HG03565 (cell line): ENCODE results near the gene MAPK11.

ENCODE experiments used
- ATAC-seq: cut with Tn5 transposase; IDR thresholded peaks from one replicate; pipeline ENCODE4 v1.9.1; 2021; ENCODE audit warnings: mild to moderate bottlenecking, moderate library complexity; ENCODE audit not compliant: unreplicated experiment

The MAPK11 gene

DNA sequence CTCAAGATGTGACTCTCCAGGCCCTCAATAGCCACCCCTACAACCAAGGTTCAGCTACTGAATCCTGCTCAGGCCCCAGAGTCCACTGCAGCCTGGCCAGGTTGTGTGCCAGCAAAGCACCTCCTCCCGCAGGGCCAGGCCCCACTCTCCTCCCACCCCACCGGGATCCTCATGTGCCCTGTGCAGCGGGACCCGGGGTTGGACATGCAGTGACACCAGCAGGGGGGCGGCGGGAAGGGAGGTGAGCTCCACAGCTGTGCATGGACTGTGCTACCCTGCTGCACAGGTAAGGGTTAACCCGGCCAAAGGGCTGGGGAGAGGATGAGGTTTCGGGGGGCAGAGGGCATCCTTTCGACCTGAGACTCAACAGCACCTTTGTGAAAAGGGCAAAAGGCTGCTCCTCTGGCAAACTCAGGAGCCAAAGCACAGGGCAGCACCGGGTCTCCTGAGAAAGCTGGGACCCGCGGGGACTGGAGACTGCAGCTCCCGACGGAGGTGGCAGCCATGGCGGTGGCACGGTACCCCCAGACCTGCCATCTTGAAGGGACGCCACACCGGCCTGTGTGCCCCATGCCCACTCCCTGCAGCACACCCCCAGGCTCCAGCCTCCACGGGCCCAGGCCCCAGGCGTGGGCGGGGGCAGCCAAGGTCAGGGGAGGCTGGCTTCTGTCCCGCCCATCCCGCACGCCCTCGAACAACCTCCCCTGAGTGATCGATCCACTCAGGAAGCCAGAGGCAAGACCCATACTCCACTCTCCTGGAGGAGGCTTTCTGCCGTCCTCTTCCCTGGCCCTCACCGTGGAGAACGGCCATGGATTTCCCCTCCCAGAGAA, 26.7 kb upstream of the MAPK11 start:
- no peak for ATAC-seq

DNA sequence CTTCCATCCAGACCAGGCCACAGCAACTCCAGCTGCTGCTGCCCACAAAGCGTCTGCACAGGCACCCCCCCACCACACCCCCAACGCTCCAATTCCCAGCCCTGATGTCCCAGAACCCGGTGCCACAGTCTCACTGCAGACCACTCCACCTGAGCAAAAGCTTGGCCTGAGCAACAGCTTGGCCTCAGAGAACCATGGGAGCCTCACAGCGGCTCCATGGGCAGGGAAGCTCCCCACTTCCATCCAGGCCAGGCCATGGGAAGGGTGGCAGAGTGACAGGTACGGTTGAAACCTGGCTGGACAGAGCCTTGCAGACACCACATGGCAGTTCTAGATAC, 24.1 kb upstream of the MAPK11 start:
- no peak for ATAC-seq

- no peak for ATAC-seq
These were observed 23.5 kb upstream of the MAPK11 start for GRCh38 chr22:50293441-50294318.

DNA sequence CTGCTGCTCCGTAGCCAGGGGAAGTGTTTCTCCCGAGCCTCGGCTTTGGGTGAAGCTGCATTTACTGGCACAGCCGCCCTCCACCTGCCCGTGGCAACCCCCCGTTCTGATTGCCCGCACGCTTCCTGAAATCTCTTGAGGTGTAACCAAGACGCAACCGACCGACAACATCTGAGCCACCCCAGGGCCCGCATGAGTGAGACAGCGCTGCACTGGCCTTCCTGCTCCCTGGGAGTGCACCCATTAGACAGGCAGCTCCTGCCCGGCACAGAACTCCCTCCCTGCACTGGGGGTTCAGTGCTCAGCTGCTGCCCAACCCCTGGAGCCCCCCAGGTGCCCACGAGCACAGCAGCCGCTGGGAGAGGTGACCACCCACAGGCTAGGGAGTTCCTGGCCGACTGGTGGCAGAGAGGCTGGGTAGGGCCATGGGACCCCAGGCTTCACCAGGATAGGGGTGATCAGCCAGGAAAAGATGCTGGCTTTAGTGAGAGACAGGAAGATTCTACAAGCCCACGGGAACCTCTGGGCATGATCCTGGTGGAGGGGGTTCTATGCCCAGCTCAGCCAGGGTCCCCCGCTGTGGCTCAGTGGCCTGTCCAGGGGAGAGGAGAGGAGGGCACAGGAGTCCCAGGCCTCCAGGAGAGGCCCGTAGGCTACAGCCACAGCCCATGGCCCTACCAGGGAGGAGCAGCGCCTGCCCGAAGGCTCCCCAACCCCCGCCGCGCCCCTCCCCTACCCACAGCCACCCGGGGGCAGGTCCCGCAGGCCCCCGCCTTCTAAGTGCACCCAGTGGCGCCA, 22.7 kb upstream of the MAPK11 start:
- no peak for ATAC-seq

DNA sequence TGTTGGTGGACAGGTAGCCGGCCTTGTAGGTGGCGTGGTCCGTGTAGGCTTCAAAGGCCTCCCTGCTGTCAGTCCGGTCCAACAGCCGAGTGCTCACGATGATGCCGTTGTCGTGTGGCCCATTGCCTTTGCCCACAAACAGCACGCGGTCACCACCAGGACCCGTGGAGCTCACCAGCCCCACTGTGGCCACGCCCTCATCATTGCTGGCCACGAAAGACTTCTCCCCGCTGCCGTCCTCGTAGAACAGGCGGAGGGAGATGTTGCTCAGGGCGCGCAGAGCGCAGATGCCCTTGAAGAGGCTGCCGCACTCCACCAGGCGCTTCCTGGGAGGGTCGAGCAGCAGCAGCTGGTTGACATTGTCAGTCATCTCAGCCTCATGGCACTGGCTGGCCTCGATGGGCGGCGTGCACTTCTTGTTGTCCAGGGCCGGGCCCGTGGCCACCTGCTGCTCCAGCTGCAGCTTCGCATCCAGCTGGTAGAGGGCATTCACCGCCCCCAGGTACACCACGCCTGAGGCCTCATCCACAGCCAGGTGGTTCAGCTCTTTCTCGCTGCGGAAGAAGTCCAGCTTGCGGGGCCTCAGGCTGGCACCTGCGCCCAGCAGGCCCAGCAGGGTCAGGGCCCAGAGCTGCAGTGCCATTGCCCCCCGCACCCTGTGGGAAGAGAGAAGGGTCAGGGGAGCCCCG, 19.9 kb upstream of the MAPK11 start:
- ATAC-seq: no peak

- ATAC-seq: no peak
These were observed 19.2 kb upstream of the MAPK11 start for GRCh38 chr22:50289151-50289941.

DNA sequence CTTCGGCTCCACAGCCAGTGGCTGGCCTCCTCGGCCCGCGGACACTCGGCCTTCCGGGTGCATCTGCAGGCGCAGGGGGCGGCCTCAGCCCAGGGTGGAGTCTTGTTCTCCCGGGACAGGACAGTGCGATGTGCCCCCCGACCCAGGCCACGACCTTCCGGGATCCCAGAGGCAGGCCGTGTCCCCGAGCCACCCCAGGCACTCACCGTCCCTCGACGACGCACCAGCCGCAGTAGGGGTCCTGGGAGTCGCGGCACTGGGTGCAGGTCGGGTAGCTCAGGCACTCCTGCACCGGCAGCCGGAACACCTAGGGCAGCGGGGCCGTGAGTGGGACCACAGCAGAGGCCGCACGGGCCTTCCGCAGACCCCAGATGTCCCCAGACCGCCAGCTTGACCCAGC, 17.6 kb upstream of the MAPK11 start:
- ATAC-seq: no peak

GRCh38 chr22:50286701-50287318, 16.6 kb upstream of the MAPK11 start:
- ATAC-seq: no peak

DNA sequence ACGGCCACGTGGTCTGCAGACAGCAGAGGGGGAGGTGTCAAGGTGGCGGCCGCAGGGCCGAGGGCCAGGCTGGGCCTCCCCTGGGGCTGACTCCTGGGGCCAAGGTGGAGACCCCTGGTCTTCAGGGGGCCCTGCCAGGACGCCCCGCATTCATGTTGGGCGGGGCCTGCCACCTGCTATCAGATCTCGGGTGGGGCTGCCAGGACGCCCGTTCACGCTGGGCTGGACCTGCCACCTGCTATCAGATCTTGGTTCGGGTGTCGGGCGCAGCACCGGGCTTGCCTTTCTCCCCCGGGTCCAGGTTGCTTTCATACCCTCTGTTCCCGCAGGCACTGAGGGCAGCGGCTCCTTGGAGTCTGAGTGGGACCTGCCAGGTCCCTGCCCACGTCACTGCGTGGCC, 16.1 kb upstream of the MAPK11 start:
- ATAC-seq: no peak

DNA sequence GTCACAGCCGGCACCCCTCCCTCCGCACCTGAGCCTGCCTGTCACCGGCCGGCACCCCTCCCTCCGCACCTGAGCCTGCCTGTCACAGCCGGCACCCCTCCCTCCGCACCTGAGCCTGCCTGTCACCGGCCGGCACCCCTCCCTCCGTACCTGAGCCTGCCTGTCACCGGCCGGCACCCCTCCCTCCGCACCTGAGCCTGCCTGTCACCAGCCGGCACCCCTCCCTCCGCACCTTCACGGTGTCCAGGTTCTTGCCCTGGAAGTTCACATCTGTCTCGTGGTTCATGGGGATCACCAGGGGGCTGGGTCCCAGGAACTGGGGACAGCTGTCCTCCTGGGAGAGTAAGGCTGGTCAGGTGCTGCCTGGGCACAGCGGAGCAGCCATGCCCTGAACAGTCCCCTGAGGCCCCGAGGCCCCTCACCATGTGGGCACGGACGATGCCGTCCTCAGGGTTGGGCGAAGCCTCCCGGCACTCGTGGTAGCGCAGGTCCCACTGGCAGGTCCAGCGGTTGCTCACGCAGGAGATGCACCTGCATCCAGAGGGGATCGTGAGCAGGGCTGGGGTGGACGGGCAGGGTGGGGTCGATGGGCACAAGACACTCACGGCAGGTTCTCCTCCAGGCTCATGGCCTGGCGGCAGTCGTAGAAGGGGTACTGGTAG, 15.5 kb upstream of the MAPK11 start:
- no peak for ATAC-seq

GRCh38 chr22:50284479-50284878, 14.3 kb upstream of the MAPK11 start:
- ATAC-seq: no peak

DNA sequence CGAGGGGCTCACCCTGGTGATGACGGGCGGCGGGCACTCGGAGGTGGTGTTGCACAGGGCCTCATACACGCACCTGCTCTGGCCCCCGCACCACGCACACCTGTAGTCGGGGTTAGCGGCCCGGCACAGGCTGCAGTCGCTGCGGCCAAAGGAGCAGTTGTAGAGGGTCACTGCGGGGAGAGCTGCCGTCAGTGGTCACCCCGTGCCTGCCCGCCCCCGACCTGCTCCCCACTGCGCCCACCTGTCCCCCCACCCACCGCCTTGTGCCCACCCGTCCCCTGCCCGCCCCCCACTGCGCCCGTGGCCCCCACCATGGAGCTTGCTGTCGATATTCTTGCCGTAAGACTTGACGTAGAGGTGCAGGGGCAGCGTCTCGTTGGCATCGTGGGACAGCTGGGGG, 13.6 kb upstream of the MAPK11 start:
- ATAC-seq: no peak

GRCh38 chr22:50282361-50283155, 12.4 kb upstream of the MAPK11 start:
- no peak for ATAC-seq

DNA sequence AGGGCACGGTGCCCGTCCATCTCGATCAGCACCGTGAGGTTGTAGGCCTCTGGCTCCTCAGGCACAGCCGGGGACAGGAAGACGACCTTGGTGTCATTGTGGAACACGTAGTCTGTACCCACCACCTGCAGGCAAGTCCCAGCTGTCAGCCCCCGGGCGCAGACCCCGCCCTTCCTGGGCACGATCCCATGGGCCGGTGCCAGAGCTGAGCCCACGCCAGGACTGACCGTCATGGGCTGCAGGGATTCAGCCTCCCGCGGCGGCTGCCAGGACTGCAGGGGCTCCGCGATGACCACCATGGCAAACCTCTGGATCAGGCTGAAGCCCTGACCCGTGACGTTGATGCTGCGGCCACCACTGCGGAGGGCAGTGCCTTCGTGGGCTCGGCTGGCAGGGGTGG, 11.8 kb upstream of the MAPK11 start:
- no peak for ATAC-seq

- no peak for ATAC-seq
These were observed 11.2 kb upstream of the MAPK11 start for GRCh38 chr22:50281384-50281760.

DNA sequence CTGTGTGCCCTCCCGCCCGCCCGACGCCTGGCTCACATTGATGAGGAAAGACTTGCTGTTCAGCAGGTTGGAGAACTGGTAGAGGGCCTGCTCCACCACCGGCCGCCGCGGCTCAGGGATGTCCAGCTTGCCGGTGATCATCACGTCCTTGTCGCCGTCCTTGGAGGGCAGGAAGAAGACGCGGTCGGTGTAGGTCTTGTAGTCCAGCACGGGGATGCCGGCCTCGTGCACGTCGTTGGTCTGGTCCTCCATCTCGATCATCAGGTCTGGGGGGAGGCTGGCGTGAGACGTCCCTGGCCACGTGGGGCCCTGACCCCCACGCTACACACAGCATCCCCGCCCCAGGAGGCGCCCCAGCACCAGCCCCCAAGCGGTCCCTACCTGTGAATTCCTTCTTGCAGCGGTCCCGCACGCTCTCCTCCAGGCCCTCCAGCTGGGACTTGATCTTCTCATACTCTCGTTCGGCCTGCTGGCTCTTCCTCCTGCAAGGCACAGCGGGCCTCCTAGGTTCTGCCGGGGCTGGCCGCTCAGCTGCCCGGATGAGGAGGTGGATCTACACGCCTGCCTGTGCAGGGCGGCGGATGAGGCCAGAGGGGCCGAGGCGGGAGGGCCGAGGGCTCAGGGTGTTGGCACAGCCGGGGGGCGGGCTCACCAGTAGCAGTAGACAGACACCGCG, 10.7 kb upstream of the MAPK11 start:
- no peak for ATAC-seq

- ATAC-seq: no peak
These were observed 10.0 kb upstream of the MAPK11 start for GRCh38 chr22:50280022-50280707.
